HG02678 (cell line): ENCODE measurements around the gene SFT2D1.
"Not testable (repeated sequence)": the region's sequence is repeated elsewhere in the genome, so short reads cannot be mapped to it uniquely, and the experiment has no call there.

Source experiments
- ATAC-seq: cut with Tn5 transposase; IDR thresholded peaks from one replicate; pipeline ENCODE4 v1.9.1; 2021; ENCODE audit warnings: mild to moderate bottlenecking, moderate library complexity; ENCODE audit not compliant: unreplicated experiment

SFT2D1 gene

DNA sequence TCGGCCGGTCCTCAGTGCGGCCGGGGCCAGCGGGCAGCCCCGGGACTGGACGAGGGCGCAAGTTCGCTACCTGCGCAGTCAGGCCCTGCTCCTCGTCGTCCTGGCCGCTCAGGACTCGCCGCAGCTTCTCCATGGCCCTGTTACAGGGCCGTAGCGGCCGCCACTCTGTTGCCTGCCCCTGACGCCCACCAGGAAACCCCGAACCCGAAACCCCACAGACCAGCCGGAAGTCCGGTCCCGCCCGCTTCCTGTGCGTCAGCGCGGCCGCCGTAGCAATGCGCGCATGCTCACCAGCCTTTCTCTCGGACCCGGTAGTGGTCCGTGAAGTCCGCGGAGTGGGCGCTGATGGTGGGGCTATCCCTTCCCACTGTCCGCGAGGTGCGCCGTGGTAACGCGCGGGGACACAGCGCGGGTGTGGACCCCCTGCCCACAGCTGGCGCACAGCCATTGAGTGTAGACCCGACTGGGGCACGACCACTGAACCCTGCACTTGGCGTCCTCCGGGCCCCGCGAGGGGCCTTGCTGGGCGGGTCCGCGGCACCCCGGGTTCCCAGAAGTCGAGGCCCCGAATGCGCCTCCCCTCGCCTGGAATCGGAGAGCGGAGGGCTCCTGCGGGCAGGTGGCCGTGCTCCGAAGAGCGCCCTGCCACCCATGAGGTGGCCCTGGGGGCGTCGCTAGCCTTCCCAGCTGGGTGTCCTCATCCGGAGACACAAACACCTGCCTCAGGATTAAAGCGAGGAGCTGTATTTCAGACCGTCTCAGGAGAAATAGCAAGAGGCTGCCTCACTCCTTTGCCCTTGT lies at the start of gene SFT2D1:
TSS of gene SFT2D1 (minus strand) at position 197 of the 801 bp plus-strand sequence. CDS start at position 133, 64 bp downstream.
- peak; percentile 94 for ATAC-seq

DNA sequence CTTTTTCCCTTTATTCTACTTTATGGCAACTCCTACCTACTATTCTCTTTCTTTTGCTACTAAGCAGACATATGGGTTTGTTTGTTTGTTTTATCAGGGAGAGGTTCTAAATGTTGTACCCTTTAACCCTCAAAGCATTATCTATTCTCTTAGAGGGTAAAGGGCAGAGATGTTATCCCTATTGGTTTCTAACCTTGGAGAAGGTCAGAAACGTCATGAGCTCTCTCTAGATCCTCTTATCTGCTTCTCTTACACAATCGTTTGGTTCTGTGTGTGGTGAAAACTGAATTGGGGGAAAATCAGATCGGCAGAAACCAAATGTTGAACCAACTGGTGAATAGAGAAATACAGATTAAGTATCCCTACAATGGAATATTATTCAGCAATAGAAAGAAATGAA lies 46.8 kb upstream of the SFT2D1 start:
- no peak for ATAC-seq

DNA sequence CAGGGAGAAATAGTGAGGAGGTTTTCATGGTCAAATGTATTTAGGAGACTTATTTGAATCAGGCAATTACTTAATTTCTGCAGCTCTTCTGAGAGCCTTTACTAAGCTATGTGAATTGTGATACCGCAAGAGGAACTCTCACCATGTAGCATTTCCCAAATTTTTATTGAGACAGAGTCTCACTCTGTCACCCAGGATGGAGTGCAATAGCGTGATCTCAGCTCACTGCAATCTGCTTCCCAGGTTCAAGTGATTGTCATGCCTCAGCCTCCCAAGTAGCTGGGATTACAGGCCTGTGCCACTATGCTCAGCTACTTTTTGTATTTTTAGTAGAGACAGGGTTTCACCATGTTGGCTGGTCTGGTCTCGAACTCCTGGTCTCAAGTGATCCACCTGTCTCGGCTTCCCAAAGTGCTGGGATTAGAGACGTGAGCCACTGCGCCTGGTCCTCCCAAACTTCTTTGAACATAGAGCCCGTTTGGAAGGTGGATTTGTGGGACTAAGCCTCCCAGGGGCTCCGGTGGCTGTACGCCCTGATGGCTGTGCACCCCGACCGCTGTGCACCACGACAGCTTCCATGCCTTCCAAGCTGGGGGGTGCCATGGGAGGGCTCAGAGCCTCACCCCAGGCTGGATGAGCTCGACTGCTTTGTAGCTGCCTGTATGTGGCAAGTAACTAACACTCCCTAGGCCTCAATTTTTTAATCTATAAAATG lies 46.1 kb upstream of the SFT2D1 start:
- ATAC-seq: no peak

DNA sequence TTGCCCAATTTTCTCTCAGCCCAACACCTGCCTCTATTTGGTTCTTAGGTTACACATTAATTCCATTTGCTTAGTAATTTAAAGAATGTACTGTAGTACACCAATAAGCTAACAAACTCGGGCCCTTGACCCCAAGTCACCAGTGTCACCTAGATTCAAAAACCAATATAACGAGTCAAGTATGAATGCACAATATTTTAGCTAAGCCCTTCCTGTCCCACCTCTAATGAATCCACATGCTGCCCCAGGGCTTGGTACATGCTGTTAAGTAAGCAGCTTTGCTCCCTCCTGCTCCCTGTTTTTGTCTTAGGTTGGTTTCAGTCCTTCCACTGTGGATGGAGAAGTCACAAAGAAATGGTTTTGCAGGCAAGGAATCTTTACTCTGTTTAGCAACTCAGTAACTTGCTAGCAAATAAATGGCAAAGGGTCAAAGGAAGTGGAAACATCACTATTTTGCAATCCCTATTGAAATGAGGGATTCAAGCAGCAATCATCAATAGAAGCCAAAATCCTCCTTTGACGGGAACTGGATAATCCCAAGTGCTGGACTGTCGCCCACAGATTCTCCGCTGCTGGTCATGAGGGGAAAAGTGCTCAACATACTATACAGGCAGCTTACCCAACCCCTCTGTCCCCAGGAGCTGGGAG lies 45.4 kb upstream of the SFT2D1 start:
- ATAC-seq: no peak

DNA sequence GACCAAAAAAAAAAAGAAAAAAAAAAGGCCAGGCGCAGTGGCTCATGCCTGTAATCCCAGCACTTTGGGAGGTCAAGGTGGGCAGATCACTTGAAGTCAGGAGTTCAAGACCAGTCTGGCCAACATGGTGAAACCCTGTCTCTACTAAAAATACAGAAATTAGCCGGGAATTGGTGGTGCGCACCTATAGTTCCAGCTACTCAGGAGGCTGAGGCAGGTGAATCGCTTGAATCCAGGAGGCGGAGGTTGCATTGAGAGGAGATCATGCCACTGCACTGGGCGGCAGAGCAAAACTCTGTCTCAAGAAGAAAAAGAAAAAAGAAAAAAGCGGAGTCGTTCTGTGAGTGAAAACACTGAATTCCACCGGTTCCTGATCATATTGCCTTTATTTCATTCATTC lies 44.8 kb upstream of the SFT2D1 start:
- ATAC-seq: not testable (repeated sequence)

DNA sequence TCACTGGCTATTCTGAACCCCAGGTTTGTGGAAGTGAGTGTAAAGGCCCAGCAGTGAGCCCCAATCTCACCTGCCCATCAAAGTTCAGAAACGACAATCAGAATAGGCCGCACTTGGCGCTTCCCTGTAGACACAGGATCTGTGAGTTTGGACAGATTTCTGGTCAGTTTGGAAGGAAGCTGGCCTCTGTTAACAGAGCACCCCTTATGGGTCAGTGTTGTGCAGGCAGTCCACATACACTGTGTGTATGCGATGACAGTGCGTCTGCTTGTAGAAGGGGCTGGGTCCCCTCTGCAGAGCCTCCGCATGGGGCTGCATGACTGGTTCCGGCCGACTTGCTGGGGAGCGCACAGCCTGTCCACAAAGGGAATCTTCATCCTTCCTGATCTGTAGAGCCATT lies 43.8 kb upstream of the SFT2D1 start:
- ATAC-seq: no peak

DNA sequence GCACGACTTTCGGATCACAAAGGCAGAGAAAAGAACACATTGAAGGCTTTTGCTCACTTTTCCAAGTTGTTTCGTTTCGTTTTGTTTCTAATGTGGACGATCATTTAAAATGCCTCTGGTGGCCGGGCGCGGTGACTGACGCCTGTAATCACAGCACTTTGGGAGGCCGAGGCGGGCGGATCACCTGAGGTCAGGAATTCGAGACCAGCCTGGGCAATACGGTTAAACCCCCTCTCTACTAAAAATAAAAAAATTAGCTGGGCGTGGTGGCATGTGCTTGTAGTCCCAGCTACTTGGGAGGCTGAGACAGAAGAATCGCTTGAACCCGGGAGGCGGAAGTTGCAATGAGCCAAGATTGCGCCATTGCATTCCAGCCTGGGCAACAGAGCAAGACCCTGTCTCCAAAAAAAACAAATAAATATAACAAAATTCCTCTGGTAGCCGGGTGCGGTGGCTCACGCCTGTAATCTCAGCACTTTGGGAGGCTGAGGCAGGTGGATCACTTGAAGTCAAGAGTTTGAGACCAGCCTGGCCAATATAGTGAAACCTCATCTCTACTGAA lies 41.5 kb upstream of the SFT2D1 start:
- not testable (repeated sequence) for ATAC-seq

DNA sequence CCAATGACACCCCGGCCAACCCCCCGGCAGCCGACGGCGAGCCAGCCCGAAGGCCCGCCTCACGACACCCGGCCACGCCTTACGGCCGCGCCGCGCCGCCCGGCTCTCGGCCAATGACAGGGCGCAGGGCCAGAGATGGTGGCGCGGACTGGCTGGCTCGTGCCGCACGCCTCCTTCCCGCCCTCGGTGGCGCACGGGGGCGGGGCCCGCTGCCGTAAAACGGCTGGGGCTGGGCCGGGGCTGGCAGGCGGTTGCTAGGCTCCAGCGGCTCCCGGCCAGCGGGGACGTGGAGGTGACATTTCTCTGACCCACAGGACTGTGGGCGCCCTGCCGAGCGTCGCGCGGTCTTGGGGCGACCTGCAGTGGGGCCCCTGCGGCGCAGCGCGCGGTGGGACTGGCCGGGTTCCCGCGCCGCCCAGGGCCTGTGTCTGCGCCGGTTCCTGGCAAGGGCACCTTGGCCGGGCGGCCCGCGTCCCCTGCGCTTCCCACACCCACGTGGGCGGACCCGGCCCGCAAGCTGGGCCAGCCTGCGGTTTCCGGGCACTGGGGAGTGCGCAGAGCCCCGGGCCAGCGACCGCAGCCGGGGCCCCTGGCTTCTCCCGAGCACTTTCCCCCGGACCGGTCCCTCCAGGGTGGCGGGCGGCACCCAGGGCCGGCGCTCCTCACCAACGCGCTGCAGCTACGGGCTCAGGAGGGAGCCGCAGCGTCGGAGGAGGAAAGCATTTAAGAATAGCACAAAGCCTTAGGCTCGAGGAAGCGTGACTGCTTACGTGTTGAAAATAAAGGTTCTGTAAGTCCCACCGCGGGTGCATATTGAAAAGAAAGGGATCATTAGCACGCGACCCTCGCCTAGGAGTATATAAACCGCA lies 40.8 kb upstream of the SFT2D1 start, which contains the start of gene MPC1:
TSS of gene MPC1 (minus strand) at position 8 of the 869 bp plus-strand sequence. CDS start 64 bp downstream, outside the sequence.
- peak; percentile 88 for ATAC-seq

DNA sequence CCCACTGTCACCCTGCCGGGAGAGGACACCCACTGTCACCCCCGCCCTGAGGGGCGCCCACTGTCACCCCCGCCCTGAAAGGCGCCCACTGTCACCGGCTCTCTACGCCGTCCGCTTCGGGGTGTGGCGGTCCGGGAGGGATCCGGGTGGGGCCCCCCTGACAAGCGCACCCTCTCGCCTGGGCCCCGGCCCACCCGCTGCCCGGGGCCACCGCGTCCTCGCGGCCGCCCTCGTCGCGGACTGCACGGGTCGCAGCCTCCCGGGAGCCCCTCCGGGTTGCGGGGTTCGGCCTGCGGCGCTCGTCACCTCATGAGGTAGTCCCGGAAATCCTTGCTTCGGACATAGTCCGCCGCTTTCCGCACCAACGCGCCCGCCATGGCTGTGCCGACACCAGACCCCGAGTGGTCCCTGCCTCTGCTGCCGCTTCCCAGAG lies 40.2 kb upstream of the SFT2D1 start:
- peak; percentile 6 for ATAC-seq

DNA sequence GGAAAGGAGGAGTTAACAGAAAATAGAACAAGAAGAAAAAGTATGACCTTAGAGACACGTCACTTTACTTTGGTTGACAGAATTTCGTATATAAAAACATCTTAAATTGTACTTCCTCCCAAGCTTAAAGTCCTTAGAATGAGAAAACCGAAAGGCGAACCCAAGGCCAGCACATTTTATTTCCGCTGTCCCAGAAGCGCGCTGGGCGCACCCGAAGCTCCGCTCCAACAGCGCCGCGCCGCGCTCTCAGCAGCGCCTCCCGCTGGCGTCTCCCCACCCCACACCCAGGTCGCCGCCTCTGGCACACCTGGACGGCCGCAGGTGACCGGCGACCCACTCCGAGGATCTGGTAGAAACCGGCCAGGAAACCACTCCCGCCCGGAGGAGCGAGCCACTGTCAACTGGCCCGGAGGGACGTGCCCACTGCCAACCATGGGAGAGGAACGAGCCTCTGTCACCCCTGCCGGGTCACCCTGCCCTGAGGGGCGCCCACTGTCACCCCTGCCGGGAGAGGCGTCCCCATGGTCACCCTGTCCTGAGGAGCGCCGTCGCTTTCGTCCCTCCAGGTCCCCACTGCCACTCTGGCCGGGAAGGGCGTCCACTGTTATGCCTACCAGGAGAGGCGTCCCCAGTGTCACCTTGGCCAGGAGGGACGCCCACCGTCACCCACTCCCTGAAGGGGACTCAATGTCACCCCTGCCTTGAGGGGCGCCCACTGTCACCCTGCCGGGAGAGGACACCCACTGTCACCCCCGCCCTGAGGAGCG lies 39.6 kb upstream of the SFT2D1 start:
- peak; percentile 45 for ATAC-seq

DNA sequence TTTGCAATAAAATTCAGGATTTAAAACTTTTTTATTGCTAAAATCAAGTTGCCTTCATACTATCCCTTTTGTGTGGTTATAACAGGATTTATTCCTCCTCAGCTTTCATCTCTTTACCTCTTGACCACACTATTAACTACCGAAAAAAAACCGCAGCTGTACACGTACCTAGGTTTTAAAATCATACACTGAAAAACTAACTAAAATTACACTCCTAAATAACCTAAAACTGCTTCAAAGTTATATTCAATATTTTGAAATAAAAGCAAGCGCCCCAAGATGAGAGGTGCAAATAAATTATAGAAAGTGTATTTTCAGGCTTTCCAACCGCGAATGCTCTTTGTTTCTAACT lies 39.0 kb upstream of the SFT2D1 start:
- no peak for ATAC-seq

DNA sequence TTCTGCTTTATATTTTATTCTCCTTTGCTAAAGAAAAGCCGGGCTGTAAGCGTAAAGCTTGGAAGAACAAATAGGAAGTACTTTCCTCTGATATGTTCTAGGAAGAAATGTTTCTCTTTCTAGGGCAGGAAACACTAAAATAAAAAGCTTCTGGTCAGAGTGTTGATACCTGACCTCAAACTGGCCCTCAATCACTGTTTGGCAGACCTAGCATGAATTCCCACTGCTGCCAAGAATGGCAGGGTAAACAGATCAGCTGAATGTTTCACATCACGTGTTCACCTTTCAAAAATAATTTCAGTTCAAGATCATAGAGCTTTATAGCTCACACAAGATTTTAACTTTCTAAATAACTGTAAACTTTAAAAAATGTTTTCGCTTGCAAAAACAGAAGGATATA lies 37.5 kb upstream of the SFT2D1 start:
- ATAC-seq: no peak

DNA sequence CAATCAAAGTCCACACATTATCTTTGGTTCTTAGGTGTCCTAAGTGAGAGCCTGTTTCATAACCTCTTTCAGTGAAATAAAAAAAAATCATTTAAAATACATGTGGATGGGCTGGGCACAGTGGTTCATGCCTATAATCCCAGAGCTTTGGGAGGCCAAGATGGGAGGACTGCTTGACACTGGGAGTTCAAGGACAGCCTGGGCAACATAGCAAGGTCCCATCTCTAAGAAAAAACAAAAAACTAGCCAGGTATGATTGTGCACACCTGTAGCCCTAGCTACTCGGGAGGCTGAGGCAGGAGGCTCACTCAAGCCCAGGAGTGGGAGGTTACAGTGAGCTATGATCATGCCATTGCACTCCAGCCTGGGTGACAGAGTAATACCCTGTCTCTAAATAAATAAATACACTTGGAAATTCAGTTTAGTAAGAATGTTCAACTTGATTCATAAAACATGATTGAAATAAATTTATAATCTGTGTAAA lies 36.8 kb upstream of the SFT2D1 start:
- no peak for ATAC-seq

DNA sequence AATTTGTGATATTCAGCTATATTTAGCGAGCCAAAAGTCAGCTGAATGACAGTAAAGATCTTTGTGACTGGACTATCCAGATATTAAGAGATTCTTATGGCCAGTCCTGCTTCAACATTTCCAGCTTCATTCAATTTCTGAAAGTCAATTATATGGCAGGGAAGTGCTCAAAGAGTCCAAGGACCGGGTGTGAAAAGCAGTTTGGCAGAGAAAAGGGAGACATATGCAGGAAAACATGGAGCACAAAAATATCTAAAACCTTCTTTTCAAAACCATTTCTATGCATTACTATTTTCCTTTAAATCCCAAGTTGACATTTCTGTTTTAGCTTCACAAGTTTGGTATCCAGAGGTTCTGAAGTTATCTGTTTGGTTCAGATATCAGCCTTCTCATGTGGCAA lies 35.4 kb upstream of the SFT2D1 start:
- ATAC-seq: no peak

DNA sequence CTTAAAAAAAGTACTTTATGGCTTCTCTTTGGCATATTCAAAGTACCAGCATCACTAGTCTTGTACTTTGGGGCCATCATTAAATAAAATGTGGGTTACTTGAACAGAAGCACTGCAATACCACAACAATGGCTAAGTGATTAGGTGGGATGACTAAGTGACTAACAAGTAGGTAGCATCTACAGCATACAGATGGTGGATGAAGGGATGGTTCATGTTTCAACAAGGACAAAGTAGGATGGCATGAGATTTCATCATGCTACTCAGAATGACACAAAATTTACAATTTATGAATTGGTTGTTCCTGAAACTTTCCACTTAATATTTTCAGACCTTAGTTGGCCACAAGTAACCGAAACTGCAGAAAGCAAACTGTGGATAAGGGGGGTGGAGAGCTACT lies 32.7 kb upstream of the SFT2D1 start:
- no peak for ATAC-seq

DNA sequence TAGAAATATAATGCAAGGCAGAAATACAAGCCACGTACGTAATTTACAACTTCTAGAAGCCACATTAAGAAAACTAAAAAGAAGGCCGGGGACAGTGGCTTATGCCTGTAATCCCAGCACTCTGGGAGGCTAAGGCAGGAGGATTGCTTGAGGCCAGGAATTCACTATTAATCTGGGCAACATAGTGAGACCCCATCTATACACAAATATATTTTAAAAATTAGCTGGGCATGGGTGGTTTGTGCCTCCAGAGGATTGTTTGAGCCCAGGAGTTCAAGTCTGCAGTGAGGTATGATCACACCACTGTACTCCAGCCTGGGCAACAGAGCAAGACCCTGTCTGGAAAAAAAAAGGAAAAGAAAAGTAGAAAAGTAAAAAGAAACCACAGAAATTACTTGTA lies 28.1 kb upstream of the SFT2D1 start:
- no peak for ATAC-seq

DNA sequence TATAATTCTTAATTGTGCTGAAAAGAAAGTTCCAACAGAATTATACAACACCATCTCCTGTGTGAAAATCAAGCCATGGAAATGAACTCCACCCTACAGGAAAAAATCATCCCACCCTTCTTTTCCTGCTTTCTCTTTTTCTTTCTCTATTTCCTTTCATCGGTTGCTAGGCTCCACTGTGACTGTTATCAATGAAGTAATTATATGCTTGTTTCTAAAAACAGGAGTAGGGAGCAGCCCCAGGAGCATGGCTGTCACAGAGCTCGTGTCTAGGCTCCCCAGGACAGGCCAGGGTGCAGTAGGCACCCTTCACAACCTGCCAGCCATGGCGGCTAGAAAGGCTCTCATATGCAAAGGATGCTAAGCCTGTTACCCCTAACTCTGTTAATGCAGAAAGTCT lies 27.4 kb upstream of the SFT2D1 start:
- ATAC-seq: no peak

DNA sequence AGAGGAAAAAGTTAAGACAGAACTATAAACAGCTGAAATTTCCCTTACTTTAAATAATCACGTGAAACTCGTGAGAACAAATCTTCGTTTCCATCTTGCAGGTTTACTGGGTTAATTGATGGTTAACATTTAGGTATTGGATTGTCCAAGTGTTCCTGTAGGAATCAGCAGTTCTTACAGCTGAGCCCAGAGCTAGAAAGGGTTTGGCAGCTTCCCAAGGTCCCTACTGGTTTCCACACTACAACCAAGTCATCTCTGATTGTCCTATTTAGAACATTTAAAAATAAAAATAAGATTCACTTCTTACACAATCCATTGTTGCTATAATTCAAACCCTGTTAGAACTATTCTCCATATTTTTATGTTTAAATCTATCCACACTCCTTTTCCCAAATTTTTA lies 24.6 kb upstream of the SFT2D1 start:
- ATAC-seq: no peak

DNA sequence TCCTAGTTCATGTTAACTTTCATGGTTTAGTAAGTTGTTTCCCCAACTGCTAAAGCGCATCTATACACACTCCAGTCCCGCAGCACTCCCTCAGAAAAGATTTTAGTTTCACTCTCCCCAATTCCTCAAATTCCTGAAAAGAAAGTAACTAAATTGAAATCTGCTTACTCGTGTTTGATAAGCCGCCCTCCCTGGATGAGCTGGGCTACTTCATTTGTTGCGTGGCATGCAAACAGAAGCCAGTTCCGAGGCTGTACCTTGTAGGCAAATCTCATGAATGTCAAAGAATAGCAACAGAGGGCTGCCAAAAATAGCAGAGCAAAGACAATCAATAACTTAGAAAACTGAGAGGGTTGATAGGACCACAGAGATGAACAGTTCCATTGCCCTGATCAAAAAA lies 23.5 kb upstream of the SFT2D1 start:
- ATAC-seq: no peak

DNA sequence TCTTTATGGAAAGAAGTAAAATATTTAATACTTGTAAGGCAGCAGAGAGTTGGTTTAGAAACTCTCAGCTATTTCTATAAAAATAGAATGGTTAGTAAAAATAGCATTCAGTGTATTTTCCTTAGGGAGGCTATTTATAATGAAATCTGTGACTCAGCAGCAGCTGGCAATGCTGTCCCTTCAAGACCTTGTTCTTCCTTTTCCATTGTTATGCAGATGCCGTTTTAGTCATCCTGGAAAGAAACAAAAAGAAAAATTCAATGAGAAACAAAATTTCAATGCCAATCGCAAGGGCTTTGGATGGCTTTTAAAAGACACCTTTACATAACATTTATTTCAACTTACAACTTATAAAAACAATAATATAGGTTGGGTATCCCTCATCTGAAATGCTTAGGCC lies 22.9 kb upstream of the SFT2D1 start:
- ATAC-seq: no peak
